GM19351 (cell line): ENCODE results near the gene SLC12A8.
A peak's percentile ranks its signal among the peaks of the same experiment; 100 is the strongest.

Experiments
- ATAC-seq: cut with Tn5 transposase; IDR thresholded peaks from one replicate; pipeline ENCODE4 v1.9.1; 2021; ENCODE audit warnings: mild to moderate bottlenecking, moderate library complexity; ENCODE audit not compliant: unreplicated experiment

SLC12A8 gene

GRCh38 chr3:125140818-125141595 is 71.5 kb downstream of the SLC12A8 start:
- ATAC-seq, result peak; percentile 16

- no peak for ATAC-seq
Measured at GRCh38 chr3:125140011-125140817, 72.3 kb downstream of the SLC12A8 start.

- ATAC-seq, result no peak
Measured at GRCh38 chr3:125139386-125139785, 73.2 kb downstream of the SLC12A8 start.

DNA sequence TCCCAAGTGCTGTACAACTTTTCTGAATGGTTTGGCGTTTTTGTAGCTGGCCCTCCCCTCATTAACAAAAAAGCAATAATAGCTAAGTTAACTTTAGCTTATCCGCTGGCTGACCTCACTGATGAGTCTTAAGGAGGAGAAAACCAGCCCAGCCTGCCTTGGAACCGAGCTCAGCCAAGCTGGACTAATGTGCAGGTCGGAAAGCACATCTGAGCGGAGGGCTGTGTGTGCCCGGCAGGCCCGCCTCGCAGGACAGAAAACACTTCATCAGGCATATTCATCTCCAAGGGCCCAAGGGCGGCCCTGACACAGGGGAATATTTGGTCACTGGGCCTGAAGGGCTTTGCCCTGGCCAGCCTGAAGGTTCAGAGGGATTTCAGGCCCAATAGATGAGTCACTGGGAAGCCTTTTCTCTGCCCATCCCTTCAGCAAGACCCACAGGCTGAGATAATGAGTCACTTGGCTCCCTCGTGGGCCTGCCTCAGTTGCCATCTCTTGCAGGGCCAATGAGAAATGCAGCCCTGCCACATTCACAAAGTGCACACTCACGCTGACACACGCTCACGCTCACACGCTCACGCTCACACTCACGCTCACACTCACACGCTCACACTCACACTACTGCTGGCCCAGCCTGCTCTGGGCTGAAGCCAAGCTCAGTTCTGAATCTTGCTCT is 75.1 kb downstream of the SLC12A8 start:
- no peak for ATAC-seq

- no peak for ATAC-seq
Measured at GRCh38 chr3:125136966-125137357, 75.6 kb downstream of the SLC12A8 start.

- ATAC-seq, result no peak
Measured at GRCh38 chr3:125136515-125136914, 76.0 kb downstream of the SLC12A8 start.

DNA sequence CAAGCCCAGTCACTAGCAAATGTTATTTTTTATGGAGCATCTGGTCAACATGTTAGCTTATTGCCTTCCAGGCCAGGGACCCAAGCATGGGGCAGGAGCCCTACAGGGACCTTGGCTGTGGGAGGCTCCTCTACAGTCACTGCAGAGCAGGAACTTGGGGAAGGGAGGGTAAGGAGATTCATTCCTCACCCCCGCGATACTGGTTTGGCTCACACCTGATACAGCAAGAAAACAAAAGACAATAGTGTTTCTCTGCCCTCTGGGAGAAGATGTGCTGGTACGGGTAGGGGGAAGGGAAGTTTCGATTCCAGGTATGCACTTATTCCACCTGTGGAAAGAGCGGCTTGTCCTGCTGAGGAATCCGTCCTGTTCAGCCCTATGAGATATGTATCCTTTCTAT is 77.6 kb downstream of the SLC12A8 start:
- ATAC-seq, result no peak

DNA sequence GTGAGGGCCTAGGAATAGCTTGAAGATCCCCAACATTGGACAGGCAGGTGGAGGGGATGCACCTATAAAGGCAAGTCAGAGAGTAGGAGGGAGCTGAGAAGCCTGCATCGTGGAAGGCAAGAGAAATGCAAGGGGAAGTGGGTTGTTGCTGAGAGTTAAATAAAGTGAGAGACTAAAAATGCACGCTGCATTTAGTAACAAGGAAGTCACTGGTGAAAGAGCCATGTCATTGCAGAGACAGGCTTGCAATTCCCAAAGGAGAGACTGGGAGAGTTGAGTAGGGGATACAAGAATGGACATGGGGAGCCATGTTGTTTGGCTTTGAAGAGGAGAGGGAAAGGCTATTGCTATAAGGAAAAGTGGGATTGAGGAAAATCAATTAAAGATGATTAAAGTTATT is 79.7 kb downstream of the SLC12A8 start:
- ATAC-seq, result no peak

DNA sequence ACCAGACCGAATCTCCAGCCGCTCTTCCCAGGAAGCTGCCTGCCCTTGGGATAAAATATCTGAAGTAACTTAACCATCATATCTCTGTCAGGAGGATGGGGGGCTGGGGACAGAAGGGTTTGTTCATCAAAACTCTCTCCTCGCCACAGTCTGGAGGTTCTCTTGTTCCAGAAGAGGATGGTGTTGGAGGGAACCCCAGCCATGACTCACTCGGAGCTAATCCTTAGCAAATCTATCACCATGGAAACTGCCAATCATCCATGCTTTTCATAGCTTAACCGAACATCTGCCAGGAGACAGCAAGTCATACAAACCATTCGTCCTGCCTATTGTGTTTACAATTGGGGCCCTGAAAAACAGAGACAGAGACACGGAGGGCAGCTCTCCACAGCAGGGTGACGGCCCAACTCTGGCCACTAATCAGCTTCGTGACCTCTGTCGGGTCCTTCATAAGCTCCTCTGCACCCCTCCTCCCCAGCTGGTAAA is 83.0 kb downstream of the SLC12A8 start:
- no peak for ATAC-seq

GRCh38 chr3:125128861-125129501 is 83.6 kb downstream of the SLC12A8 start:
- ATAC-seq, result peak; percentile 59

GRCh38 chr3:125126323-125126722 is 86.2 kb downstream of the SLC12A8 start:
- no peak for ATAC-seq

GRCh38 chr3:125125821-125126245 is 86.7 kb downstream of the SLC12A8 start:
- no peak for ATAC-seq

GRCh38 chr3:125123451-125124305 is 88.9 kb downstream of the SLC12A8 start:
- no peak for ATAC-seq

GRCh38 chr3:125121246-125122010 is 91.1 kb downstream of the SLC12A8 start:
- peak; percentile 56 for ATAC-seq

- ATAC-seq, result no peak
Measured at GRCh38 chr3:125120379-125121122, 92.0 kb downstream of the SLC12A8 start.

GRCh38 chr3:125119752-125120378 is 92.7 kb downstream of the SLC12A8 start:
- ATAC-seq, result peak; percentile 58

- no peak for ATAC-seq
Measured at GRCh38 chr3:125118600-125118999, 93.9 kb downstream of the SLC12A8 start.

GRCh38 chr3:125117631-125118191 is 94.8 kb downstream of the SLC12A8 start:
- ATAC-seq, result no peak
